GM12875 (cell line): ENCODE results near the gene GRIN1.
"Not testable (repeated sequence)": the region's sequence is repeated elsewhere in the genome, so short reads cannot be mapped to it uniquely, and the experiment has no call there.

Experiments
- H3K4me3 ChIP-seq: one replicate; pipeline ENCODE4 v1.5.1; 2011; ENCODE audit warnings: low read depth, low read length, control low read depth
- TF ChIP-seq, protein P1 (sequence below): IDR thresholded peaks from 2 replicates; pipeline ENCODE4 v1.5.1; 2011; ENCODE audit warnings: low read depth, mild to moderate bottlenecking, control low read depth, inconsistent platforms, low read length, moderate library complexity, borderline replicate concordance; ENCODE audit not compliant: insufficient read depth

GRIN1 gene

DNA sequence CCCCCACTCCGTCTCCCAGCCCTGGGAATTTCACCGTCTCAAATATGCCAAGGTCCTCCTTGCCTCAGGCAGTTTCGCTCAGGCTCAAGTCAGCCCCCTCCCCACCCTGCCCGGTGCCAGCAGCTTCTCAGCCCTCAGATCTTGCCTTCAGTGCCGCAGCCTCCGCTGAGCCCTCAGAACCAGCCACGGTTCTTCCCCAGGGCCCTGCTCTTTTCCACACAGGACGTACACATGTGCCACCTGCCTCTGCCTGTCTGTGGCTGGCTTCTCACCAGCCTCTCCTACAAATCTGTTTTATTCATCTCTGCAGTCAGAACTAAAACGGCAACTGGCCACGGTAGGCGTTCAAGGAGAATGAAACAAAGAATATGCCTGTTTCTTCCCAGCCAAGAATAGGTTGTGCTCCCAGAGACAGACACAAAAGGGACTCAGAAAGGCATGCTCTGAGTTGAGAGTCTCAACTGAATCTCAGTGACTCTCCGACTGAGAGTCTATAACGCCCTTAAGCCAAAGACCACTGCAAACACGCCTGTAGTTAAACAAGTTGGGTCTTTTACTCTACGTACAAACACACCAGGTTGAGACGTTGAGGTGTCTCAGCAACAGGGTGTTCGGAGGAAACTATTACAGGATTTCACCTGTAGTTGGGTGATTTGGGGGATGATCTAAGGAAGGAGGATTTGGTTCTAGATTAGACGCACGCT lies 10.6 kb upstream of the GRIN1 start:
- TF ChIP-seq, protein P1, sequence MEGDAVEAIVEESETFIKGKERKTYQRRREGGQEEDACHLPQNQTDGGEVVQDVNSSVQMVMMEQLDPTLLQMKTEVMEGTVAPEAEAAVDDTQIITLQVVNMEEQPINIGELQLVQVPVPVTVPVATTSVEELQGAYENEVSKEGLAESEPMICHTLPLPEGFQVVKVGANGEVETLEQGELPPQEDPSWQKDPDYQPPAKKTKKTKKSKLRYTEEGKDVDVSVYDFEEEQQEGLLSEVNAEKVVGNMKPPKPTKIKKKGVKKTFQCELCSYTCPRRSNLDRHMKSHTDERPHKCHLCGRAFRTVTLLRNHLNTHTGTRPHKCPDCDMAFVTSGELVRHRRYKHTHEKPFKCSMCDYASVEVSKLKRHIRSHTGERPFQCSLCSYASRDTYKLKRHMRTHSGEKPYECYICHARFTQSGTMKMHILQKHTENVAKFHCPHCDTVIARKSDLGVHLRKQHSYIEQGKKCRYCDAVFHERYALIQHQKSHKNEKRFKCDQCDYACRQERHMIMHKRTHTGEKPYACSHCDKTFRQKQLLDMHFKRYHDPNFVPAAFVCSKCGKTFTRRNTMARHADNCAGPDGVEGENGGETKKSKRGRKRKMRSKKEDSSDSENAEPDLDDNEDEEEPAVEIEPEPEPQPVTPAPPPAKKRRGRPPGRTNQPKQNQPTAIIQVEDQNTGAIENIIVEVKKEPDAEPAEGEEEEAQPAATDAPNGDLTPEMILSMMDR: no peak
- H3K4me3 ChIP-seq: peak overlapping the region; percentile 85

- peak overlapping the region; percentile 85 for H3K4me3 ChIP-seq
- TF ChIP-seq, protein P1: no peak
Measured at GRCh38 chr9:137128862-137129455, 10.0 kb upstream of the GRIN1 start.

DNA sequence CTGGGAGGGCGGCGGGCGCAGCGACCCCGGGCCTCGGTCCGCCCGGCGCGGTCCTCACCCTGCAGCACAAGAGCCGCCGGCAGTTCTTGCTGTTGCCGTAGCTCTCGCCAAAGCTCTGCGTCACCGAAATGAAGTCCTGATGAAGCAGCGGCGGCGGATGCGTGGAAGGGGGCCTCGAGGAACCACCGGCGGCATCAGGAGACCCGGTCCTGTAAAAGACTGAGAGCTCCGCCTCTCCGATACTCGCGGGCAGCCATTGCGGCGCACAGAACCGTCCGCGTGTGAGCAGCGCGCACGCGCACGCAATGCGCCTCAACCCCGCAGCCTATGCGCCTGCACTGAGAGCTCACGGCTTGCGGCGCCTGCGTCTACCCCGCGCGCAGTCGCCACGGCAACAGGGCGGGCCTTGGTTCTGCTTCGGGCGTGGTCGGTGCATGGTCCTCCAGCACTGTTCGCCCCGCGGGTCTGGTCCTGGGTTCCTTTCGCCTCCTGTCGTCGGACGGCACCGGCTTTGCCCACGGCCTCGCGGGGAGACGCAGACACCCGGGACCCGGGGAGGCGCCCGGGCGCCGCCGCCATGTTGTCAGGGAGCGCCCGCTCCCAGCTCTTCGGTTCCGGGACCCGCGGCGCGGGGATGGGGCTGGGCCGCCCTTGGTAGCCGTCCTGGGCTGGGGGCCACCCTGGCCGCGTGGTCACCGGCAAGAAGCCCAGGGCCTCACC lies 9.3 kb upstream of the GRIN1 start:
- peak overlapping the region; percentile 85 for H3K4me3 ChIP-seq
- TF ChIP-seq, protein P1: no peak

- peak overlapping the region; percentile 85 for H3K4me3 ChIP-seq
- TF ChIP-seq, protein P1: no peak
Measured at GRCh38 chr9:137130176-137130755, 8.7 kb upstream of the GRIN1 start.

DNA sequence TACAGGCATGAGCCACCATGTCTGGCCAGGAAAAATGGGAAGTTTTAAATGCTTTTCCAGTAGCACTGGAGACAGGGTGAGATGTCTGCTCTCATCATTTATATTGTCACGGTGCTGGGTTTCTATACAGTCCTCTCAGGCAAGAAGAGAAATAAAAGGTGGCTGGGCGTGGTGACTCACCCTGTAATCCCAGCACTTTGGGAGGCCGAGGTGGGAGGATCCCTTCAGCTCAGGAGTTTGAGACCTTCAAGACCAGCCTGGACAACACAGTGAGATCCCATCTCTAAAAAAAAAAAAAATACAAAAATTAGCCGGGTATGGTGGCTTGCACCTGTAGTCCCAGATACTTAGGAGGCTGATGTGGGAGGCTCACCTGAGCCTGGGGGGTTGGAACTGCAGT lies 4.8 kb upstream of the GRIN1 start:
- TF ChIP-seq, protein P1: no peak
- no peak overlapping the region for H3K4me3 ChIP-seq

GRCh38 chr9:137135154-137135553 lies 3.8 kb upstream of the GRIN1 start:
- H3K4me3 ChIP-seq: not testable (repeated sequence)

- TF ChIP-seq, protein P1: no peak
- no peak overlapping the region for H3K4me3 ChIP-seq
Measured at GRCh38 chr9:137136261-137136880, 2.6 kb upstream of the GRIN1 start.
